ENCODE data around the gene QRFPR.

- no peak for TF ChIP-seq POLR2AphosphoS5 (IDR thresholded peaks at IDR 0.05; ENCODE audit: low read depth, low read length)
- no peak for TF ChIP-seq POLR2A (IDR thresholded peaks at IDR 0.05; ENCODE audit: low read depth, low read length)
Observed at GRCh38 chr4:121353213-121353612, 27.6 kb downstream of the QRFPR start.

All from GM12892 (cell line).